Nucleus accumbens (tissue), 56 donors: ENCODE measurements around the gene NANOGP8.
A peak's percentile ranks its signal among the peaks of the same experiment; 100 is the strongest.
"Not testable (repeated sequence)": the region's sequence is repeated elsewhere in the genome, so short reads cannot be mapped to it uniquely, and the experiment has no call there.

Experiments used
- DNase-seq, 56 donors: peaks; one replicate each; lab custom pipeline; 2025; lab: John Stamatoyannopoulos, UW

The NANOGP8 gene

GRCh38 chr15:35098737-35099136 is 13.6 kb upstream of the NANOGP8 start:
- no peak for DNase-seq

- DNase-seq, result no peak
Observed at GRCh38 chr15:35095941-35096340, 10.8 kb upstream of the NANOGP8 start.

DNA sequence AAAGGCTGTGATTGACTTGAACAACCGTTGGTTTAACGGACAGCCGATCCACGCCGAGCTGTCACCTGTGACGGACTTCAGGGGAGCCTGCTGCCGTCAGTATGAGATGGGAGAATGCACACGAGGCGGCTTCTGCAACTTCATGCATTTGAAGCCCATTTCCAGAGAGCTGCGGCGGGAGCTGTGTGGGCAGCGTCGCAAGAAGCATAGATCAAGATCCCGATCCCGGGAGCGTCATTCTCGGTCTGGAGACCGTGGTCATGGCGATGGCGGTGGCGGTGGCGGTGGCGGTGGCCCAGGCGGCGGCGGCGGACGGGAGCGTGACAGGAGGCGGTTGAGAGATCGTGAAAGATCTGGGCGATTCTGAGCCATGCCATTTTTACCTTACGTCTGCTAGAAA is 7.8 kb upstream of the NANOGP8 start:
- DNase-seq, result no peak

- no peak for DNase-seq
Observed at GRCh38 chr15:35092311-35092710, 7.2 kb upstream of the NANOGP8 start.

DNA sequence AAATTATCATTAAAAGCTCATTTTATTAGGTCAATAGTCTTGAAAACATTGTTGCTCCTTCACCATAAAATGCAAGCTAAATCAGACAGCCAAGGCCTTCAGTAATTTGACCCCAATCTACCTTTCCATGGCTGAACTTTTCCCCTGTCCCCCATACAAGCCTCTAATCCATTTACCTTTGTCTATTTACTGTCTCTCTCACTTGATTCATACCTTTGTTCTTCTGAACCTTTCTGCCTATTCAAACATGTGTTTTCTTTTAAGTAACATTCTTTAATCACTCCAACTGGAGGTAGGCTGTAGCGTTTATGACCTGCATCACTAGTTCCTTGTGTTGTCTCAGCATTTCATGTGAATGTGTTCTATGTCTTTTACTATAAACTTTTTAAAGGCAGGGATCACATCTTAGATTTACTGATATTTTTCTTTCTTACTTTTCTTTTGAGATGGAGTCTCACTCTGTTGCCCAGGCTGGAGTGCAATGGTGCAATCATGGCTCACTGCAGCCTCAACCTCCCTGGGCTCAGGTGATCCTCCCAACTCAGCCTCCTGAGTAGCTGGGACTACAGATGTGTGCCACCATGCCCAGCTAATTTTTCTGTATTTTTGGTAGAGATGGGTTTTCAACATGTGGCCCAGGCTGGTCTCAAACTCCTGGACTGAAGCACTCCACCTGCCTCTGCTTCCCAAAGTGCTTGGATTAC is 5.2 kb upstream of the NANOGP8 start:
- no peak for DNase-seq

DNA sequence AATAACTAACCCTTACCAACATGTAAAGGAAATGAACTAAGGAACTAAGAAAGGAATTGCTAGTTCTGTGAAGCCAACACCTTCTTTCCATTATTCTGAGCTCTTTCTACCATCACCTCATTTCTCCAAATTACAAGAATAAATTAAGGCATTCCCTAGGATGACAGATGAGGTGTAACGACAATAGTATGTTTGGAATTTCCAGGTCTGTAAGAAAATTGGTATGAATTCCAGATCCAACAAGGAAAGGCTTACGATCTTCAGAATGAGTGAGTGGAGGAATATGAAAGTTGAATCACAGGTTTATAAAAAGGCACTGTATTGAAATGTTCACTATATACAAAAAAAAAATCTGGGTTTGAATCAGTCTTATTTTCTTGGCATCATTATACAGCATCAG is 4.5 kb upstream of the NANOGP8 start:
- no peak for DNase-seq

DNA sequence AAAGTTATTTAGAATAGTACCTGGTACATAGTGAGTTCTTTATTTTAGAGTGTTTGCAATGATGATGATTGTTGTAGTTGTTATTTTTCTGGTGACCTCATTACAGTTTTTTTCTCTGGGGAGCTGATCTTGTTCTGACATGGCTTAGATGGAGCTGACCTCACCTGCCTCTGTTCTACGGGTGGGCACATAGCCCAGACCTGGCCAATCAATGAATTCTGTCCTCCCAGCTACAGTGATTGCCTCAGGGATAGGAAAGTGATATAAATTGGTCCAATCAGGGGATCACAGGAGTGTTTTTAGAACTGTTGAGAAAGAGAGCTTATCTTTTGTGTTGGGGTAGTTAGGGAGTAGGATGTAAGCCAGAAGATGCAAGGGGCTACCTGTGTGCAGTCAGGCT is 3.2 kb upstream of the NANOGP8 start:
- DNase-seq, result no peak

- DNase-seq, result no peak
Observed at GRCh38 chr15:35087759-35088158, 2.7 kb upstream of the NANOGP8 start.

GRCh38 chr15:35082371-35083348 is 2.4 kb downstream of the NANOGP8 start:
- not testable (repeated sequence) for DNase-seq

DNA sequence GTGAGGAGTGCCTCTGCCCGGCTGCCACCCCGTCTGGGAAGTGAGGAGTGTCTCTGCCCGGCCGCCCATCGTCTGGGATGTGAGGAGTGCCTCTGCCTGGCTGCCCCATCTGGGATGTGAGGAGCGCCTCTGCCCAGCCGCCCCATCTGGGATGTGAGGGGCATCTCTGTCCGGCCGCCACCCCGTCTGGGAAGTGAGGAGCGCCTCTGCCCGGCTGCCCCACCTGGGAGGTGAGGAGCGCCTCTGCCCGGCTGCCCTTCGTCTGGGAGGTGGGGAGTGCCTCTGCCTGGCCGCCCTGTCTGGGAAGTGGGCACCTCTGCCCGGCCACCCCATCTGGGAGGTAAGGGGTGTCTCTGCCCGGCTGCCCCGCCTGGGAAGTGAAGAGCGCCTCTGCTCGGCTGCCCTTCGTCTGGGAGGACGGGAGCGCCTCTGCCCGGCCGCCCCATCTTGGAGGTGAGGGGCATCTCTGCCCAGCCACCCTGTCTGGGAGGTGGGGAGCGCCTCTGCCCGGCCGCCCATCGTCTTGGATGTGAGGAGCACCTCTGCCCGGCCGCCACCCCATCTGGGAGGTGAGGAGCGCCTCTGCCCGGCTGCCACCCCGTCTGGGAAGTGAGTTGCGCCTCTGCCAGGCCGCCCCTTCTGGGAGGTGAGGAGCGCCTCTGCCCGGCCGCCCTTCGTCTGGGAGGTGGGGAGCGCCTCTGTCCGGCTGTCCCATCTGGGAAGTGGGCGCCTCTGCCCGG is 3.3 kb downstream of the NANOGP8 start:
- DNase-seq, result peak in 1 of 56 donors; percentile 1

- DNase-seq, result no peak
Observed at GRCh38 chr15:35080226-35080625, 4.9 kb downstream of the NANOGP8 start.

DNA sequence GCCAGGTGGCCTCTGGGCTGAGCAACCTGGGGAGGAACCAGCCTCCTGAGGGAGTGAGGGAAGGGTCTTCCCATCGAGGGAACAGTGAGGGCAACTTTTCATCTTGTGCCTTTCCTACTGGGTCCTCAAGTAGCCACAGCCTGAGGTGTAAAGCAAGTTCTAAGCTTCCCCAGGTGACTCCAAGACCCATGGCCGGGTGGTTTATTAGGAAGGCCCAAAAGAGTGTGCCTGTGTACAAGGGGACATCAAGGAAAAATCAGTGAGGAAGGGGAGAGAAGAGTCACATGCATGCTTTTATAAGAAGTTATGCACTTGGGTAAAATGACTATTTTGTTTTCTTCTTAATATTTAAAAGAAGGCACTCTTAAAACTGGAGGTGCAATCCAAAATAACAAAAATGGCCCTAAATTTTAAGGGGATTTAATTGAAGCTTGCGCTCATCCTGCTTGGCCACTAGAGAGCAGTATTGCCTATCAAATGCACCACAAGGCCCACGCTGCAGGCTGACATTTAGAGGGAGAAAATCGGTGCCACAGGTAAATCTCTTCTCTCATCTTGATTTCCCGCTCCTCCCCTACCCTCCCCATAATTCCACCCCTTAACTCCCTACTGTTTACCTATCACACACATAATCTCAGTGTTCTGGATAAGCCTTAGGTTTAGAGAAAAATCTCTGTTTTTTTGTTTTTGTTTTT is 6.7 kb downstream of the NANOGP8 start:
- peak in 31 of 56 donors; percentile 1 to 60 (median 12) for DNase-seq

GRCh38 chr15:35071106-35071505 is 14.0 kb downstream of the NANOGP8 start:
- DNase-seq, result no peak

DNA sequence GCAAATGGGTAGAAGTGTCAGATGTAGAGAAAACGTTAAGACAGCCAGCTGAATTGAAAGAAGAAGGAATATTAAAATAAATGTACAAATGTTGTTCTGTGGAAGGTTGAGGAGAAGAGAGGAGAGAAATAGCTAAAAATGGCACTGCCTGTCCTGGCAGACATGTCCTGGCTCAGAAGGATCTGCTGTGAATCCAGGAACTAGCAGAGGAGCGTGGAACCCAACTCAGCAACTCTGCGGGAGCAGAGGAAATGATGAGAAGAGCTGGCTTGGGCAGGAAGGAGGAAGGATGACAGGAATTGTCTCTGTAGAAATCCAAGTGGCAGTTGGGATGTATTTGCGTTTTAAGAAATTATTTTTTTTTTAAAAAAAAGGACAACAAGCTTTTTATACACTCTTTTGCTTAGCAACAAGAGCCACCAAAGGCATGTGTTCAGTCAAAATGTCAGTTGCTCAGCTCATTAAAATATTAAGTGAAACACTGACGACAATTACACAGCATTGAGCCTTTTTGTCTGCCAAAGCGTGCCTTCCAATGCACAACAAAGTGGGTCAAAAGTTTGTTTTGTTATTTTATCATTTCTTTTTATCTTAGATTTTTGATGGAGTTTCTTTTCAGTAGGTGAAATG is 16.1 kb downstream of the NANOGP8 start:
- DNase-seq, result no peak

- no peak for DNase-seq
Observed at GRCh38 chr15:35067496-35068347, 17.4 kb downstream of the NANOGP8 start.

- DNase-seq, result no peak
Observed at GRCh38 chr15:35066094-35066493, 19.0 kb downstream of the NANOGP8 start.

- no peak for DNase-seq
Observed at GRCh38 chr15:35064576-35065190, 20.4 kb downstream of the NANOGP8 start.

GRCh38 chr15:35062738-35063099 is 22.4 kb downstream of the NANOGP8 start:
- DNase-seq, result no peak
